H54 (cell line): ENCODE results near the gene PDE2A.

ENCODE experiments used
- DNase-seq: peaks from one replicate; pipeline ENCODE4 v3.0.0; 2011; ENCODE audit warnings: low spot score, mixed read lengths; ENCODE audit not compliant: insufficient read length
- FAIRE-seq: peaks from 3 replicates; lab custom pipeline; 2011; peaks lifted over from hg19 to GRCh38; lab: Jason Lieb, UNC
- POLR2A ChIP-seq: IDR thresholded peaks from 2 replicates; pipeline ENCODE4 v1.6.1; 2011; ENCODE audit warnings: low read depth, mild to moderate bottlenecking, low read length

PDE2A gene

DNA sequence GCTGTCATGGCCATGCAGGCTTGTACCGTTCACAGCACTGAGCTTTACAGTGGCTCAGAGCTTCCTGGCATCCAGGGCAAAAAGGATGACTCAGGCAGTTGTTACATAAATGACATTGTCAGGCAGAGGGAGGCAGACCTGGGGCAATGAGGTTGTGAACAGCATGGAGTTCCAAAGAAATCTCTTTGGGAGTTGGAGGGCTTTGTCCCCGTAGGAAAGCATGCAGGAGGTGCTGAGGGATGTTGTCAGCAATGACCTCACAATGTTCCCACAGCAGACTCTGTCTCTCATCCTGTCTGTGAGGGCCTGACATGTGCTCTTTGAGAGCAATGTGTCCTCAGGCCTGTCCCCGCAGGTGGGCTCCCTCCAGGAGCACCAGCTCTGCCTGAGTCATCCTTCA lies 25.9 kb upstream of the PDE2A start:
- FAIRE-seq (peak; percentile 67), DNase-seq (peak; percentile 82)
- TF ChIP-seq POLR2A = no peak

DNA sequence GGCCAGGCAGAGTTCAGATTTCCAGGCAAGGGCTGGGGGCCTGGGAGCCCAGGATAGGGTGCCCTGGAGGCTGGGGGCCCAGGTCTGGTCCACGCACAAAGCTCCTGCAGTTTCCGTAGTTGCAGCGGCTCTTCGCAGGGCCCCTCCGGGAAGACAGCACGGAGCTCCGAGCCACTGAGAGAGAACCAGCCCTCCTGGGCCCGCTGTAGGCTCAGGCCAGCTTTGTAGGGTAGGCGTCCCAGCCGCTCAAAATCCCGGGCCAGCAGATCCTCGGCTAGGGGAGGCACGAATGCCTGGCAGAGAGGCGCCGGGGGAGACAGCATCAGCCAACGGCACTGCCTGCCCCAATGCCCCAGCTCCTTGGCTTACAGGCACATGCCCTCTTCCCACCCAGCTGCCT lies 23.6 kb upstream of the PDE2A start:
- no peak for TF ChIP-seq POLR2A
- FAIRE-seq (no peak), DNase-seq (no peak)

DNA sequence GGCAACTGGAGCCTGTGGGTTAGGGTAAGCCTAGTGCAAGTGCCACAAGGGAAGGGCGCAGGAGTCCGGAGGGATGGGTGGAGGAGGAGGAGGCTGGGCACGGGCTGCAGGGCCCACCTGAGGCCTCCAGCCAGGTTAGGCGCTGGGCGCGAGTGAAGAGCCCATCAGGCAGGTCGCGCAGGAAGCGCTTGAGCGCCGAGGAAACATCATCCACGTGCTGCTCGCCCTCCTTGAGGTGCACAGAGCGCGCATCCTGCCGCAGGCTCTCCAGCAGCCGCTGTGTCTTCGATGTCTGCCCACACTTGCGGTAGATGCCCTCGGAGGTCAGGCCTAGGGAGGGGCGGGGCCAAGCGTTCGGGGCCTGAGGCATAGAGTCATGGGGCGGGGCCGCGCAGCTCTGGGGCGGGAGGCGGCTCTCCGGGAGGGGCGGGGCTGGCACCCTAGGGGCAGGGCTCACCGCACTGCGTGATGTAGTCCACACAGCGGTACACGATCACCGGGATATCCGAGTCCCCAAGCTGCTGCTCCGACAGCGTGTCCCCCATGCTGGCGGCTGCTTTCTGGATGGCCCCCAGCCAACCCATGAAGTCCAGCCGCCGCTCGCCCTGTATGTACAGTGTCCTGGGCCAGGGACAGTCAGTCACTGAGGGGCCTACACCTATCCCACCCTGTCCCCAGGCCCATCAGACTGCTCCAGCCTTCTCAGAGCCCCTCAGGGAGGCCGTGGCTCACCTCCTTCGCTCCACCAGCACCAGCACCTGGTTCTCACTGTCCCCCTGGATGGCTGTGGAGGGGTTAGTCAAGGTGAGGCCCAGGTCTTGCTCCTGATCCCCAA lies 22.9 kb upstream of the PDE2A start:
- DNase-seq = no peak
- no peak for TF ChIP-seq POLR2A

DNA sequence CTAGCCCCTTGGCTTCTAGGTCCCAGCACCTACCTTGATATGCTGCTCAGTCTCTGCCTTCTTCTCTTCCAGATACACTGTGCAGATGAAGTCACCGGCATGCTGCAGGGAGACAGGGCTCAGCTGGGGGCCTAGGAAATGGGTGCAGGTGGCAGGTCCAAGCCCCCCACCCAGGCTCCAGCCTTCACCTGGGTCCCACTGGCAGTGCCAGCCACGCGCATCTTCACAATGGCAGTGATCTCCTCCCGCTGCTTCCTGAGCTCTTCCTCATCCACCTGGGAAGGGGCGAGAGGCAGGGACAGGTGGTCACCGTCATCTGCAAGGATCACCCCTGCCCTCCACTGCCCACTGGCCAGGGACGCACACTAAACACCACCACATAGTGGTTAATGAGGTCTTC lies 21.1 kb upstream of the PDE2A start:
- FAIRE-seq = no peak

More for the DNA sequence above, 22.9 kb upstream of the PDE2A start:
- no peak for FAIRE-seq

DNA sequence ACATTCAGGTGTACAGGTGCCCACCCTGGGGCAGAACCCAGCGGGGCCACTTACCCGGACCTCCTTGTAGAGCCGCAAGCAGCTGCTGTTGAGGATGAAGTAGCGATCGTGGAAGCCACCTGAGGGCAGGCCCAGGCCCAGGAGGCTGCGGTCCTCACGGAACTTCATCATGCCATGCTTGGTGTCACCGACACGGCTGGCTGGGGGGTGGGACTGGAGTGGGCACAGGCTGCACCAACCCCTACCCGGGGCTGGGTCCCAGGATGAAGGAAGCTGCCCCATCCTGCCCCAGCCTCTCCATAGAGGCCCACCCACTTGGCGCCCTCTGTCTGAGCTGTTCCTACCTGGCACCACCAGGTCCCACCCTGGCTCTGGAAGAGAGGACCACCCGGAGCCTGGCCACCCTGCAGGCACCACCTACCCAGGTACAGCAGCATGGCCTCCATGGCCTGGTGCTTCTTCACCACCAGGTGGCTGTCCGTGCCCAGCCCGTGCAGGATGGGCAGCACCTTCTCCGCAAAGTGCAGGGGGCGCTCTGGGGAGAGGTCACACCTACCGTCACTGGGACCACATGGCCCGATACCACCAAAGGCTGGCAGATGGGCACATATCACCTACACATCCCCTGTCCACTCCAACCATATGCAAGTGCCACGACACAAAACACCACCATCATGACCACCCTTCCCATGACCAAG lies 19.2 kb upstream of the PDE2A start:
- TF ChIP-seq POLR2A = no peak
- no peak for FAIRE-seq
- no peak for DNase-seq

More for the DNA sequence above, 21.1 kb upstream of the PDE2A start:
- DNase-seq = no peak
- TF ChIP-seq POLR2A = no peak

DNA sequence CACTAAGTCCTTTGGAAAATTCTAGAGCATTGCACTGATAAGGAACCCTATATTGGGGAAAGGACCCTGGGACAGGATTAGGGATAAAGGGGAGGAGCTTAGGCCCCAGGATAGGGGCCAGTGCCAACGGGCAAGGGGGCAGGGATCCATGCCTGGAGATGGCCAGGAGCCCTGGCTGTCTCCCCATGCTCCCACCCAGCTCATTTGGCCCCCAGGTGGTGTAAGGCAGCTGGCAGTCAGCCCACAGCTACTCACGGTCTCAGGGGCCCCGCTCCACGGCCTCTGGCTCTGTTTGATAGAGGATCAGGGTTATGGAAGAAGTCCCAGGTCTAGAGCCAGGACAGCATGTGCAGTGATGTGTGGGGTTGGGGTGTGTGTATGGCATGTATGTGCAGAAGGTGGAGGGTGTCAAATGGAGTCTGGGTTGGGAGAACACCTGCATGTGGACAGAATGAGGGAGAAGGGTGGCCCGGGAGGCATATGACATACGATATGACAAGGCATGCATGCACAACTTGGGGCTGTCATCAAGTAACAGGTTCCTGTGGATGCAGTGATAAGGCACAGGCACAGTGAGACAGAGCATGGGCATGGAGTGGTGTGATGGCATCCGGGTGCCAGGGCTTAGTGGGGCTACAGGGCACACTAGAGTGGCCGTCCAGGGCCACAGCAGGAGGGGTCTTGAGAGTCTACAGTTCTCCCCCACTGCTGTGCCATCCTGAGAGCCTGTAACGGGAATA lies 18.4 kb upstream of the PDE2A start:
- no peak for FAIRE-seq
- DNase-seq = no peak
- no peak for TF ChIP-seq POLR2A

DNA sequence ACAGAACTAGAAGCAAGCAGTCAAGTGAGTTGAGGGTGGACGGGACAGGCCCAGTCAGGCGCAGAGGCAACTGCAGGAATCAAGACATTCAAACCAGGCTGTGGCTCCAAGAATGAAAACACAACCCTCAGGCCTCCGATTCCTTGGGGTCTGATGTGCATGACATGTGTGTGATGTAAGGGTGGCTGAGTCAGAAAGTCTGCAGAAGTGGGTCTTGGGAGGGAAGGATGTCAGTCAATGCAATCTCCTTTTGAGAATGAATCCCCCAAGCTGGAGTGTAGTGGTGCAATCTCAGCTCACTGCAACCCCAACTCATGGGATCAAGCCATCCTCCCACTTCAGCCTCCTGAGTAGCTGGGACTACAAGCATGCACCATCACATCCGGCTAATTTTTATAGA lies 15.9 kb upstream of the PDE2A start:
- no peak for FAIRE-seq
- DNase-seq = no peak
- TF ChIP-seq POLR2A = no peak

DNA sequence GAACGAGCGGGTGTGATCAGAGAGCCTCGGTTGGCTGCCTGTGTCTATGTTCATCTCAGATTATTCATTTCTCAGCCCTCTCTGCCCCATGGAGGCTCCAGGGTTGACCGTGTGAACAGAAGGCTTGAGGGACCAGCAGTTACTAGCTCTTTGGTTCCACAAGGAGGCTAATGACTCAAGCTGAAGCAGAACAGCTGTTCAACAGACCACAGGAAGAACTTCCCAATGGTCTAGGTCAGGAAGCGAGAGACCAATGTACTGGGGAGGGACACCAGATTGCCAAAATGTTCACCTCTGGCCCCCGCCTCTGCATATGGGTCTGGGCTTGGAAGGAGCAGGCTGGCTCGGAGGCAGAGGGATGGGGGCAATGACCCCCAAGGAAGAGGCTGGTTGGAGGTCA lies 14.7 kb upstream of the PDE2A start:
- no peak for DNase-seq
- no peak for TF ChIP-seq POLR2A
- FAIRE-seq = no peak

DNA sequence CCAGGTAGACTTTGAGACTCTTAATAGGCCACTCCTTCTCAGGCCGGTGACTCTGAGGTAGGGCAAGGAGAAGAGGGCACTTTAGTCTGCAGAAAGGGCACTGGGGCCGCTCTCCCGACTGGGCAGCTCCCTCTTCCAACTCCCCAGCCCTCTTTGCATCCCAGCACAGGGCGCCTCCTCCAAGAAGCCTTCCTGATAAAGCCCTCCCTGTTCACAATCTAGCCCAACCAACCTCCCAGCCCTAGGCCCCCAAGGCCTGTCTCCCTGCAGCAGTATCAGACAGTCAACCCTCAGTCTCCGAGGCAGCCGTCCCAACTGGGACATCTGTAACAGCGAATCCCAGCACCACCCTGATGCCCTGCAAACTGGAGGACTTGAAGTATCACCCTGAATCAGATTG lies 14.3 kb upstream of the PDE2A start:
- DNase-seq (no peak), FAIRE-seq (no peak)
- no peak for TF ChIP-seq POLR2A

DNA sequence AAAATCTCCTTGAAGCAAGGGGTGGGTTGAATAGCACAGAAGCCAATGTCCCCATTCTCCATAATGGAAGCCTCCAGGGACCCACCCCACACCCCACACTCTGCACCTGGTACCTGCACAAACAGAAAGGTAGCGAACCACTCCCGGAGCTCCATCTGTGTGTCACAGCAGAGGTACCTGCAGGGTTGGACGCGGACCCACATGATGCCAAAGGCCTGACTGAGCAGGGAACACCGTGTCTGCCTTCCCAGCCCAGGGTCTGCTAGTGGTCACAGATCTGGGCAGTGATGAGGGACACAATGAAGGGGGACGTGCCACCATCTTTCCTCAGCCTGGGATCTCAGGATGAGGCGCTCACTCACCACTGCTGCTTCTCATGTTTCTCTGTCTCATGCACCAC lies 13.1 kb upstream of the PDE2A start:
- no peak for FAIRE-seq
- no peak for TF ChIP-seq POLR2A

DNA sequence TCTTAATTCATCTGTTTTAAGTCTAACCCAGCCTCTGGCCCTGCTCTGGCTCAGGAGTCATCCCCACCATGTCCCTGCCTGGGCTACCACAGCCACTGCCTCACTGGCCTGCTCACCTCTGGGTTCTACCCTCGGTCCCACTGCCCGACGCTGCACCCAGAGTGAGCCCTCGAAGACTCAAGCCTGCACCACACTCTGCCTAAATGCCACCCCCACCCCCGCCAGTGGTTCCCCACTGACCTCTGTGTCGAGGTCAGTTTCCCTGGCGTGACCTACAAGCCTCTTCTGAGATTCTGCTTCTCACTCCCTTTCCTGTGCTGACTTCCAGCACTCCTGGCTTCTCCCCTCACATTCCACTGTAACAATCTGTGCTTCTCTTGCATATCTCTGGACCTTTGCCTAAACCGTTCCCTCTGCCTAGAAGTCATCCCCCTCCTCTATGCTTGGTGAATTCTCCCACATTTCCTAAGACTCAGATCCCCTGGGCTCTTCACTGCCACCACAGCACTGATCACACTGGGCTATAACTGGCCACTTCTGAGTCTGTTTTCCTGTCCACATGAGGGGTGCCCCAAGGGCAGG lies 12.5 kb upstream of the PDE2A start:
- FAIRE-seq (no peak), DNase-seq (no peak)
- TF ChIP-seq POLR2A = no peak

More for the DNA sequence above, 13.1 kb upstream of the PDE2A start:
- no peak for DNase-seq

DNA sequence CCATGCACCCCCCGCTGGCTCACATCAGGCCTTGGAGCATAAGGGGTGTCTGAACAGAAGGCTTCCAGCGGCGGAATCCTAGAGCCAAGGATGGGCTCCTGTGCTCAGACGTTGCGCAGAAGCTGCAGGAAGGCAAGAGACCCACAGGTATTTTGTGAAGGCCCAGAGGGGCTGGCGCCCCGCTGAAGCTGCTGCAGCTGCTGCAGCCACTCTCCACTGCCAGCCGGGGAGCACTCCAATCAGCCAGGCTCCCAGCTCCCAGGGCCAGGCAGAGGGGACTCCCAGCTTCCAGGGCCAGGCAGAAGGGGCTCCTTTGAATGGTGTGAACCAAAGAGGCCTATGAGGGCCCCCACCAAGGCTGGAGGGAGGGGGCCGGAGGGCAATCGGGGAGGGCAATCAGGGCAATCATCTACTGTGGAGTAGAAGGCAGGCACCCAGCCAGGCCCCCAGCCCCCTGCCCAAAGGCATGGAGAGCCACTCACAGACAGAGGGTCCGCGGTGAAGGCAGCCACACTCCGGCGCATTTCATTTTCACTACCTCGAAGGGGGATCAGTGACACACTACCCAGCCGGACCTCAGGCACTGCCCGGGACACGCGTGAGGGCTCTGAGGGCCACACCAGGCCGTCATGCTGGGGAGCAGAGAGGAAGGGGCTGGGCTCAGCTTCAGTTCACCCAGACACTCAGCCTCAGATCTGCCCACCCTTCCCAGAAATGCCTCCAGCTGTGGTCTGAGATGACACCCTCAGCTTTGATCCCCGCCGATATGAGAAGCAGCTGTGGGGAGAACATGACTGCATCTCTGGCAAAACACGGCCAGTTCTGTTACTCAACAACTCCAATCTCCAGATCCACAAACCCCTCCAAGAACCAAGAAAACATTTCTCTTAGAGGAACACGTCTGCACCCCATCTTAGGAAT lies 11.6 kb upstream of the PDE2A start:
- DNase-seq (no peak), FAIRE-seq (no peak)
- TF ChIP-seq POLR2A = no peak
